Measurements from ENCODE around the gene SNED1. TPM values are rescaled to one million over a fixed set of nuclear protein-coding genes. Genes with fewer than 3 reads are reported as not detected.

The SNED1 gene
- total RNA-seq, 1 donor, result 8.2 TPM

DNA sequence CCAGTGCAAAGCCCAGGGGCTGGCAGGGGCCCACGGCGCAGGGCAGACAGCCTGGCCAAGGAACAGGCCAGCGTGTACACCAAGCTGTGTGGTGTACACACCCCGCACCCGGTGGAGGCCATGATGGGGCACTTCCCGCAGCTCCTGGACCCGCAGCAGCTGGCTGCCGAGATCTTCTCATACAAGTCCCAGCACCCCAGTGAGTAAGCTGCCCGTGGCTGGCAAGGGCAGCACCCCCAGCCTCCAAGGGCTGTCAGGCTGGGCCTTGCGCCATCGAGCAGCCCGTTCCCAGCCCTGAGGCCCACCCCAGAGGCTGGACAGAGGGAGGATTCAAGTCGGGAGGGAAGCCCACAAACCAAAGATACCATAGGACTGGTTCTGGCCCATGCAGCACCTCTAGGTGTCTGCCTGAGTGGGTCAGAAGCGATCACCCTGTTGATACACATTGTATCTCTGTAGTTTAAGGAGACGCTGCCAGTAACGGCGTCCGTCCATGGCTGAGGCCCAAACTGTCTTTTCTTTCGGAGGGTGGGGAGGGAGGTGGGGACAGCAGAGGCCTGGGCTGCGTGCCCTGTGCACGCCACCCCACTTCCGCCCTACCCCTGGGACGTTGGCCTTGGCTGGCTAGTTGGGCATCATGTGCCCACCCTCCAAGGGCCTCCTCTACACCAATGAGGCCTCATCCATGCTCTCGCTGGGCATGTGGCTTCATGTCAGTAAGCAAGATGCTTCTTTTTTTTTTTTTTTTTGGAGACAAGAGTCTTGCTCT lies 120.5 kb downstream of the SNED1 start:
- Histone ChIP-seq H3K4me1 (ENCODE audit: insufficient read depth, low read length) (no peaks in the 10 kb centered on the region), H3K4me3 (ENCODE audit: low read length) (no peak overlapping the region), H3K27me3 (ENCODE audit: insufficient read depth, low read length) (no peaks in the 10 kb centered on the region), H3K9me3 (ENCODE audit: low read depth, low read length) (no peaks in the 10 kb centered on the region)

DNA sequence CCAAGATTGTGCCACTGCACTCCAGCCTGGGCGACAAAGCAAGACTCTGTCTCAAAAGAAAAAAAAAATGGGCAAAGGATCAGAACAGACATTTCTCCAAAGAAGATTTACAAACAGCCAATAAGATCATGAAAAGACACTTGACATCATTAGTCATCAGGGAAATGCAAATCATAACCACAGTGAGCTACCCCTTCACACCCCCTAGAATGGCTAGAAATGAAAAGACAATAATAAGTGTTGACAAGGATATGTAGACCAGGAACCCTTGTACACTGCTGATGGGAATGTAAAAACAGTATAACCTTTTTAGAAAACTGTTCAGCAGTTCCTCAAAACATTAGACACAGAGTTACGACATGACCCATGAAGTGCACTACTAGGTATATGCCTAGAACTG lies 122.0 kb downstream of the SNED1 start:
- Histone ChIP-seq H3K4me1 (ENCODE audit: insufficient read depth, low read length) (no peaks in the 10 kb centered on the region), H3K9me3 (ENCODE audit: low read depth, low read length) (no peaks in the 10 kb centered on the region), H3K27me3 (ENCODE audit: insufficient read depth, low read length) (no peaks in the 10 kb centered on the region)

DNA sequence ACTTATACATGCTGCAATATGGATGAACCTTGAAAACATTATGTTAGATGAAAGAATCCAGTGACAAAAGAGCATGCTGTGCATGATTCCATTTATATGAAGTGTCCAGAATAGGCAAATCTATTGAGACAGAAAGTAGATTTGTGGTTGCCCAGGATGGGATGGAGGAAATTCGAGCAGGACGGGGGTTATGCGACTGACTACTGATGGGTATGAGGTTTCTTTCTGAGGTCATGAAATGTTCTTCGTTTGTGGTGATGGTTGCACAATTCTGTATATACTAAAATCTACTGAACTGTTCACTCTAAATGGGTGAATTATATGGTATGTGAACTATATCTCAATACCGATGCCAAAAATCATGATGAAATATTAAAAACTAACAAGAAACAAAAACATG lies 122.6 kb downstream of the SNED1 start:
- Histone ChIP-seq H3K4me1 (ENCODE audit: insufficient read depth, low read length) (no peaks in the 10 kb centered on the region), H3K27me3 (ENCODE audit: insufficient read depth, low read length) (no peaks in the 10 kb centered on the region), H3K4me3 (ENCODE audit: low read length) (no peak overlapping the region), H3K9me3 (ENCODE audit: low read depth, low read length) (no peaks in the 10 kb centered on the region)

More for the DNA sequence above, 122.0 kb downstream of the SNED1 start:
- no peak overlapping the region for H3K4me3 ChIP-seq (ENCODE audit: low read length)

DNA sequence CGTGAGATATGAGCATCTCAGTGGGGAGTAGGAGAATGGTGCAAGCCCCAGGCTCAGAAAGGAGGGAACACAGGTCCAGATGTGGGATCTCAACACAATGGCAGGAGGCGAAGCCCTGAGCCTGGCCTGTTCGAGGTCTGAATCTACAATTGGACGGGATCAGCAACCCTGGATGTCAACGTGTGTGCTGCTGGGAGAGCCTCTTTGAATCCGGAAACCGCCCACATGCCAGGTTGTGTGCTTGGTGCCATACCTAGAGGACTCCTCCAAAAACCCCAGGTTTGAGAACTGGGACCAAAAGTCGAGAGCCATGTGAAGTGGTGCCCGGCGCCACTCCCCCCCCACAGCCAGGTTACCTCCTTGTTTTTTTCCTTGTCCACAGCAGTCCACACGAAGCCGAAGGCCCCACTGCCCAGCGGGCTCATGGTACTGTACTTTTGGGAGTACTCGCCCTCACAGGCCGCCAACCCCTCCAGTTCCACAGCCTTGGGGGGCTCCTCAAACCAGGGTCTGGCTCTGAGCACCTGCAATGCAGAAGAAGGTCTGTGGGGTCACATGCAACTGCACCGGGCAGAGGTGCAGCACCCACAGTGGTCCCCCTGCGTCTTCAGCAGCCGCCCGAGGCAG lies 124.1 kb downstream of the SNED1 start:
- Histone ChIP-seq H3K27me3 (ENCODE audit: insufficient read depth, low read length) (no peaks in the 10 kb centered on the region), H3K4me1 (ENCODE audit: insufficient read depth, low read length) (no peaks in the 10 kb centered on the region), H3K9me3 (ENCODE audit: low read depth, low read length) (no peaks in the 10 kb centered on the region), H3K4me3 (ENCODE audit: low read length) (no peak overlapping the region)

DNA sequence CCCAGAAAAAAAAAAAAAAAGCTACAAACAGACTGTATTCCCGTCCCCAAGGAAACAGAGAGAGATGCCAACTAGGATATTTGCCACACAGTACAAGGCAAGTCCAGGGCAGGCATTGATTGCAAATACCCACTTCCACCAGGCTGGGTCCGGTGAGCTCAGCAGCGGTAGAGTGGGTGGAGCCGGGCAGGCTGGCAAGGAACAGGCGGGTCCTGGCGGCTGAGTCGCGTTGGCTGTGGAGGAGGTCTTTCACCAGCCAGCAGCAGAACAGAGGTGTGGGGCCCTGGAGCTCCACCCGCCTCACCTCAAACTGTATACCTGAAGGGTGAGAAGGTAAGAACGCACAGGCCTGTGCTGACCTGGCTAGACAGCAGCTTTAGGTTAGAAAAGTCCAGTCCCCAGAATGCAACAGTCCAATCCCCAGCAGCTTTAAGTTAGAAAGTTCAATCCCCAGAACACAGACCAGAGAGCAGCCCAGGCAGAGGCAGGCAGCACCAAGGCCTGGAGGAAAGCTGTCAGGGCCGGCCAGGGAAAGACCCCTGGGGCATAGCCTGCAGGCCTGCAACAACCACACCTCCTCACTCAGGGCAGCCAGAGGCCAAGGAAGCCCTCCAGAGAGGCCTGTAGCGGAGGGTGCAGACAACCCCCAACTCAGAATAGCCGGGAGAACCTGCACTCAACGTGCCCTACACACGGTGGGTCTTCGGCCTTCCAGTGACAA lies 125.6 kb downstream of the SNED1 start:
- Histone ChIP-seq H3K4me1 (ENCODE audit: insufficient read depth, low read length) (no peaks in the 10 kb centered on the region), H3K27me3 (ENCODE audit: insufficient read depth, low read length) (no peaks in the 10 kb centered on the region), H3K9me3 (ENCODE audit: low read depth, low read length) (no peaks in the 10 kb centered on the region), H3K4me3 (ENCODE audit: low read length) (no peak overlapping the region)

DNA sequence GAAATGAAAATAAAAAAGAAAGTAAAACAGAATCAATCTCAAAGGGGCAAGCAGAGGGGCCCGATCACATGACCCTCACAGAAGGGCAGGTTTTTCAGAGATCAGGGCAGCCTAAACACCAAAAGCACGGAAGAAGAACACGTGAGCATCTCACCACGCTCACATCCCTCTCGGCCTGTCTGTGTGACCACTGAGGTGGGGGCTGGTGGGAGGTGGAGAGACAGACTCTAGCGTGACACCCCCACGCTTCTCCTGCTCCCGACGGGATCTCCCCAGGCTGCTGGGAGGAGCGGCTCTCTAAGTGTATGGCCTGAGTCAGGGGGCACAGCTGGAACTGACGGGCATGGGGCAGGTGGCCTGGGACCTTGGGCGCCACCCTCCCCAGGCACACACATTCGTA lies 127.2 kb downstream of the SNED1 start:
- no peaks in the 10 kb centered on the region for H3K27me3 ChIP-seq (ENCODE audit: insufficient read depth, low read length)
- no peak overlapping the region for H3K4me3 ChIP-seq (ENCODE audit: low read length)
- no peaks in the 10 kb centered on the region for H3K9me3 ChIP-seq (ENCODE audit: low read depth, low read length)
- H3K4me1 ChIP-seq (ENCODE audit: insufficient read depth, low read length), result no peaks in the 10 kb centered on the region

DNA sequence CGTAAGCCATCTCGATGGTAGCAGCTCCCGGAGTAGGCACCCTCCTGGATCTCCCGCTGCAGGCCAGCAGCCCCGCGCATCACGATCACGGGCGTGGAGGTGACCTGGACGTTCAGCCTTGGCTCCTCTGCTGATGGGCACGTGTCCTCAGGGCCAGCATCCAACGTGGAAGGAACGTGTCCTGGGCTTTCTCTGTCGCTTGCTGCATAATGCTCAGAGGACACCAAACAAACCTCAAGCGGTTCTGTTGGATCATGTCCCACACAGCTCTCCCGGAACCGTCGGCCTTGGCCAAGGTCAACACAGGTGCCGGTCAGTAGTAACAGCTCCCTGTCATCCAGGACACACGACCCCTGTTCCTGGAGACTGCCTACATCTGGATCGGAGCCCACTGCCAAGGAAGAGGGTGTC lies 127.8 kb downstream of the SNED1 start:
- Histone ChIP-seq H3K4me1 (ENCODE audit: insufficient read depth, low read length) (no peaks in the 10 kb centered on the region), H3K27me3 (ENCODE audit: insufficient read depth, low read length) (no peaks in the 10 kb centered on the region), H3K9me3 (ENCODE audit: low read depth, low read length) (no peaks in the 10 kb centered on the region), H3K4me3 (ENCODE audit: low read length) (no peak overlapping the region)

DNA sequence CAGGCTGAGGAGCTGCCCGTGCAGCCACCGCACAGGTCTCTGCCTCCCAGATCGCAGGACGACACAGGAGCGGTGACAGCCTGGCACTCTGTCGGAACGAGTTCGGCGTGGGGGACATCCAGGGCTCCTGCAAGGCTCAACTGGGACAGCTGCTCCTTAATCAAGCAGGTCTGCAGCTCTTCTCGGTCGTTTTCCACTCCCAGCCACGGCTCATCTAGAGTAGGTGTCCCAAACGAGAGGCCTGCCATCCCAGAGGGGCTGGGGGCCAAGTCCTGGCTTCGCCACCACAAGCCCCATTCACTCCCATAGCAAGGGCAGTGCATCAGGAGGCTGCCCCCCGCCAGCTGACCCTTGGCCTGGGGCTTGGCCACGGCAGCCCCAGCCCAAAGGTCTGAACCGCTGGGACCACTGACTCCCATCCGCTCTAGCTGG lies 128.4 kb downstream of the SNED1 start:
- H3K4me1 ChIP-seq (ENCODE audit: insufficient read depth, low read length), result no peaks in the 10 kb centered on the region
- H3K27me3 ChIP-seq (ENCODE audit: insufficient read depth, low read length), result no peaks in the 10 kb centered on the region
- no peak overlapping the region for H3K4me3 ChIP-seq (ENCODE audit: low read length)
- no peaks in the 10 kb centered on the region for H3K9me3 ChIP-seq (ENCODE audit: low read depth, low read length)

DNA sequence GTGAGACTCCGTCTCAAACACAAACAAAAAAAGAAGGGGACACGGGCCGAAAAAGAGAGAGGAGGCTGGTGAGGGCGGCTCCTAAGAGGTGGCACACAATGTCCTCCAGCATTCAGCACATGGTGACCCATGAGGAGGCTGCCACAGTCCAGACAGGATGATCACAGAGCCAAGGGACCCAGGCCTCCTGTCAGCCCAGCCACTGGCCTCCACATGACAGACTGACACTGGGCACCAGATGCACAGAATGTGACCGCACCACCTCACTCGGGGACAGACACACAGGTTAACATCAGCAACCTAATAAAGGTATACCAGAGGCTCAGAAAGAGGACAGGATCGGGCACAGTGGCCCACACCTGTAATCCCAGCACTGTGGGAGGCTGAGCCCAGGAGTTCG lies 129.8 kb downstream of the SNED1 start:
- Histone ChIP-seq H3K9me3 (ENCODE audit: low read depth, low read length) (no peaks in the 10 kb centered on the region), H3K4me3 (ENCODE audit: low read length) (no peak overlapping the region), H3K4me1 (ENCODE audit: insufficient read depth, low read length) (no peaks in the 10 kb centered on the region), H3K27me3 (ENCODE audit: insufficient read depth, low read length) (no peaks in the 10 kb centered on the region)

DNA sequence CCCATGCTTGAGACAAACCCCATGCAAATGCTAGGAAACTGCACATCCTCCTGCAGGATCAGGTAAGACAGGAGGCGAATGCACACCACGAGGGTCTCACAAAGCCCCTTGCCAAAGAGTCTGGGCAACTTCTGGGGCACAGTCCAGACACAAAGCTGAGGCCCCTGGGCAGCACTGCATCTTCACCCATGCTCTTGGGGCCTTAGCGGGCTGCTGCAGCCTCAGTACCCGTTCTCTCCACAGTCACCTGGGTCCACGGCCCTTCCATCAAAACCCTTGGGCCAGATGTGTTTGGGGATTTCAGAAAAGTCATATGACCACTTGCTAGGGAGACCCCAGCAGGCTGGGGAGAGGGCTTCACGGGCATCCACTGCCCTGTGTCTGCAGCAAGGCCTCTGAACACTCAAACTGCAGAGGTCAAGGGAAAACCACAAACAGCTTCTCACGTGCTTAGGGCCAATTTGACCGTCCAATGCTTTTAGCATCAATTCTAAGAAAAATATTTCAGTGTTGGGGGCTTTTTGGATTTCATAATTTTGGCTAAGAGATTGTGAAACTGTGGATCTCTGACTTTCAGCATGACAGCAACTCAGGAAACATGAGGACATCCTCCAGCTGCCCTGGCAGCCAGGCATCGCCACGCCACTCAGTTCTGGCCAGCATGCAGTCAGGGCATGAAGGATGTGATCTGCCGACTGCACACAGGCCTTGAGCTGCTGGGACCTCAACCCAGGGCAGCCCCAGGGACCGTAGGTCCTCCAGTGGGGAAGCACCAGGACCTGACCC lies 130.9 kb downstream of the SNED1 start:
- Histone ChIP-seq H3K4me3 (ENCODE audit: low read length) (no peak overlapping the region), H3K4me1 (ENCODE audit: insufficient read depth, low read length) (no peaks in the 10 kb centered on the region), H3K27me3 (ENCODE audit: insufficient read depth, low read length) (no peaks in the 10 kb centered on the region), H3K9me3 (ENCODE audit: low read depth, low read length) (no peaks in the 10 kb centered on the region)

DNA sequence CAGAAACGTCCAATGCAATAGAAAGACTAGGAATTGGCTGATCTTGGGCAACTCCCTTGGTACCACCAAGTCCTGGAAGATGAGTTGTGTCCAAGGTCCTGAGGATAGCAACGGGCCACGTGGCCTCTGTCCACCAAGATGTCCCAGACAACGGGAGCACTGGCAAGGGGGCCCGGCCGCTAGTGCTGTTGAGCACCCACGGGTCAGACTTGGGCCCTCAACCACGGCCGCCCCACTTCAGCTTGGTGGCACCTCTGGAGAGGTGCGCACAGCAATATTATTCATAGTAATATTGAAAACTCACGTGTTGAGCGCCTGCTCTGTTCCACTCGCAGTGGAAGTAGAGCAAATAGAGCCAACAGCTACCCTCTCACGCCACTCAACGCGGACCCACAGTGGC lies 131.9 kb downstream of the SNED1 start:
- Histone ChIP-seq H3K4me1 (ENCODE audit: insufficient read depth, low read length) (no peaks in the 10 kb centered on the region), H3K4me3 (ENCODE audit: low read length) (no peak overlapping the region), H3K9me3 (ENCODE audit: low read depth, low read length) (no peaks in the 10 kb centered on the region), H3K27me3 (ENCODE audit: insufficient read depth, low read length) (no peaks in the 10 kb centered on the region)

DNA sequence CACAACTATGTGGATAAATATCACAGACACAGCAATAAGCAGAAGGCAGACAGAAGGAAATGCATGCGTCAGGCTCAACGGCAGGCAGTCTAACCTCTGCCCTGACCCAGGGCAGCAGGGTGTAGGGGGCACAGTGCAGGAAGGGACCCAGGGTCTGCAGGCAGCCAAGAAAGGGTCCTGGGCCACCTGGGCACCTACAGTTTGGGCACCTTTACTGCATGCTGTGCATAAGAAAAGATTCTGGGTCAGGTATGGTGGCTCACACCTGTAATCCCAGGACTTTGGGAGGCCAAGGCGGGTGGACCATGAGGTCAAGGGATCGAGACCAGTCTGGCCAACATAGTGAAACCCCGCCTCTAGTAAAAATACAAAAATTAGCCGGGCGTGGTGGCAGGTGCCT lies 133.1 kb downstream of the SNED1 start:
- Histone ChIP-seq H3K4me3 (ENCODE audit: low read length) (no peak overlapping the region), H3K4me1 (ENCODE audit: insufficient read depth, low read length) (no peaks in the 10 kb centered on the region), H3K9me3 (ENCODE audit: low read depth, low read length) (no peaks in the 10 kb centered on the region), H3K27me3 (ENCODE audit: insufficient read depth, low read length) (no peaks in the 10 kb centered on the region)

DNA sequence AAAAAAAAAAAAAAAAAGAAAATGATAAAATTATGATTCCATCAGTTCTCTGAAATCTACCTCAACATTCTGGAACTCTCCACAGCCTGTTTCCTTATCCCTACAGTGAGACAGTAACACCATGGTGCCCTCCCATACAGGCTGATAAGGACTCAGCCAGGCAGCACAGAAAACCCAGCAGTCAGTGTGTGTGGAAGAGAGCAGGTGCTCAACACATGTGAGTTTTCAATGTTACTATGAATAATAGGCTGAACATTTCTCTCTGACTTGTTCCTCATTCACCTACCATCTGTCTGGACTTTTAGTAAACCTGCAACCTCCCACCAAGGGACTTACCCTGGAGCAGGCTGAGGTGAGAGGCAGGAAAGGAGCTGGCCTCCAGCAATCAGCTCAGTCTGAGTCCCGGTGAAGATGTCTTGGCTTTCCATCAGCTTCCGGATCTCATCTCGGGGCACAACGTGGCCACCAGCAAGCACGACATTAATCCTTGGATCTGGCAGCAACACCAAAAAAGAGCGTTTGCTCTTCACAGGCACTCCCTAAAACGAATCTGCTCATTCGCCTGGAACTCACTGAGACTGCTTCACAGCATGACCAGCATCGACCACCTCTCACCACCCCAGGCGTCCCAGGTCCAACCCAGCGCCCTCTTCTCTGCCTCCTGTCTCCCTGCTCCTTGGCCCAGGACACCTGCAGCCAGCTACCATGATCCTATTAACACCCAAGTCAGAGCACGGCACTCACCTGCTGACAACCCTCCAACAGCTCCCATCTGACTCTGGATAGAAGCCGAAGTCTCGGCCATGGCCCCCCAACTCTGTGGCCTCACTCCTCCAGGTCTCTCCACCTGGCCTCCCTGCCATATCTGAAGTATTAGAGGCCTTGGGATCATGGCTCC lies 134.4 kb downstream of the SNED1 start:
- H3K9me3 ChIP-seq (ENCODE audit: low read depth, low read length), result no peaks in the 10 kb centered on the region
- no peaks in the 10 kb centered on the region for H3K27me3 ChIP-seq (ENCODE audit: insufficient read depth, low read length)
- H3K4me3 ChIP-seq (ENCODE audit: low read length), result no peak overlapping the region
- no peaks in the 10 kb centered on the region for H3K4me1 ChIP-seq (ENCODE audit: insufficient read depth, low read length)

DNA sequence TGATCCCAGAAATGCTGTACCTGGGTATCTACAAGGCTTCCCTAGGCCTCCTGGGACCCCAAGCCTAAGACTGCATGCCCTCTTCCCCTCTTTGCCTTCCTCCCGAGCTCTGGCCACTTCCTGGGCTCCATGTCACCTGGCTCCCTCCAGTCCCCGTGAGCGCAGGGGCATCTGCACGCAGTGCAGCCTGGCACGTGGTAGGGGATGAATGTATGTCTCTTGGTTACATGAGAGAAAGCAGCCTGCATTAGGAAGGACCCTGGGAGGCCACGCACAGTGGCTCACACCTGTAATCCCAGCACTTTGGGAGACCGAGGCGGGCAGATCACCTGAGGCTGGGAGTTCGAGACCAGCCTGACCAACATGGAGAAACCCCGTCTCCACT lies 135.0 kb downstream of the SNED1 start:
- Histone ChIP-seq H3K4me3 (ENCODE audit: low read length) (no peak overlapping the region), H3K9me3 (ENCODE audit: low read depth, low read length) (no peaks in the 10 kb centered on the region), H3K4me1 (ENCODE audit: insufficient read depth, low read length) (no peaks in the 10 kb centered on the region)

More for the DNA sequence above, 135.0 kb downstream of the SNED1 start:
- H3K27me3 ChIP-seq (ENCODE audit: insufficient read depth, low read length), result no peaks in the 10 kb centered on the region

Data from mononuclear cell (primary cell).